Measurements from ENCODE around the gene DZIP1. TPM values are rescaled to one million over a fixed set of nuclear protein-coding genes. Genes with fewer than 3 reads are reported as not detected.

The DZIP1 gene
- total and polyA plus RNA-seq, 10 donors = 2.9 to 8.5 (median 5.2) TPM

DNA sequence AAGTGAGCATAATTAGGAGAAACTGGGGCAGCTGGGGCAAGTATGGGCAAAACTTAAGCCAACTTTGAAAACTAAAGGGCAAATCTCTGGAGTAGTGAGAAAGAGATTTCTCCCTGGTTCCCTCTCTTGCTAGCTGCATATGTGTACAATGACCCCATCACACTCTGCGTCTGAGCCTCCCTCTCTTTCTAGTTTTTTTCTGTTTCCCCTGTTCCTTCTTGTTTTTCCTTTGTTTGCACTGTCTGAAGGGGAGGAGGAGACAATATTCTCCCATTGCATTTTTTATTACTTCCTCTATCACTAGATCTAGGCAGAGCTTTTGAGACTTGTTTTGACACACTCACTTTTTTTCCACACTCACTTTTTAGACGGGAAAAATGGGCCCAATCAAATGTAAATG, 103.2 kb downstream of the DZIP1 start:
- intact Hi-C loops (cut with DNase I; ENCODE audit: low total_unique reads) = no loop called here
- Histone ChIP-seq H3K27me3 (replicated peaks in 1 of 7) (peaks cover 0 to 16% (median 0%) of the 10 kb centered on the region in 7 donors), H3K4me3 (no peak overlapping the region), H3K36me3 (no peaks in the 10 kb centered on the region), H3K9me3 (no peaks in the 10 kb centered on the region), H3K4me1 (no peaks in the 10 kb centered on the region), H3K27ac (no peak overlapping the region)
- TF ChIP-seq, protein P1, sequence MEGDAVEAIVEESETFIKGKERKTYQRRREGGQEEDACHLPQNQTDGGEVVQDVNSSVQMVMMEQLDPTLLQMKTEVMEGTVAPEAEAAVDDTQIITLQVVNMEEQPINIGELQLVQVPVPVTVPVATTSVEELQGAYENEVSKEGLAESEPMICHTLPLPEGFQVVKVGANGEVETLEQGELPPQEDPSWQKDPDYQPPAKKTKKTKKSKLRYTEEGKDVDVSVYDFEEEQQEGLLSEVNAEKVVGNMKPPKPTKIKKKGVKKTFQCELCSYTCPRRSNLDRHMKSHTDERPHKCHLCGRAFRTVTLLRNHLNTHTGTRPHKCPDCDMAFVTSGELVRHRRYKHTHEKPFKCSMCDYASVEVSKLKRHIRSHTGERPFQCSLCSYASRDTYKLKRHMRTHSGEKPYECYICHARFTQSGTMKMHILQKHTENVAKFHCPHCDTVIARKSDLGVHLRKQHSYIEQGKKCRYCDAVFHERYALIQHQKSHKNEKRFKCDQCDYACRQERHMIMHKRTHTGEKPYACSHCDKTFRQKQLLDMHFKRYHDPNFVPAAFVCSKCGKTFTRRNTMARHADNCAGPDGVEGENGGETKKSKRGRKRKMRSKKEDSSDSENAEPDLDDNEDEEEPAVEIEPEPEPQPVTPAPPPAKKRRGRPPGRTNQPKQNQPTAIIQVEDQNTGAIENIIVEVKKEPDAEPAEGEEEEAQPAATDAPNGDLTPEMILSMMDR (IDR thresholded peaks at IDR 0.05 in 8 of 11, conservative IDR thresholded peaks at IDR 0.05 in 3 of 11) = no peak
- TF ChIP-seq POLR2AphosphoS5 (IDR thresholded peaks at IDR 0.05) = no peak
- TF ChIP-seq POLR2A (IDR thresholded peaks at IDR 0.05) = no peak
- WGBS, 5 donors = 29 to 53% (median 37%) methylated on average over 2 of the region's 2 CpGs
- DNase-seq = no peak

DNA sequence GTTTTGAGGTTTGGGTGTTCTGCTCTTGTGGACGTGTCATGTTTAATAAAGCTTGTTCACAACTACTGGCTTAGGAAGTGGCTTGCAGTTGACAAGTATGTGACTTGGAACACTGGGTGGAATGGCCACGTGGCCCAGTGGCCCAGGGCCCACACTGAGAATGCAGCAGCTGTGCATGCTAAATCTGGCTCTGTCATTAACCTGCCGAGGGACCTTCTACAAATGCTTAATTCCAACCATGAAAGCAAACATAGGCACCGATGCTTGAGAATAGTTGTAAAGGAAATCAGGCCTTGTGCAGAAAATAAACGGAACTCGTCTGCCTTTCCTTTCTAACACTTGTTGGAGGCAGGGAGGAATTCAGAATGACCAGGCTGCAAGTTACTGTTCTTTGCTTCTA, 103.6 kb downstream of the DZIP1 start:
- Histone ChIP-seq H3K27me3 (replicated peaks in 1 of 7) (peaks cover 0 to 15% (median 0%) of the 10 kb centered on the region in 7 donors), H3K4me1 (no peaks in the 10 kb centered on the region), H3K4me3 (no peak overlapping the region), H3K9me3 (no peaks in the 10 kb centered on the region), H3K27ac (no peak overlapping the region), H3K36me3 (no peaks in the 10 kb centered on the region)
- TF ChIP-seq POLR2A (IDR thresholded peaks at IDR 0.05) = no peak
- TF ChIP-seq POLR2AphosphoS5 (IDR thresholded peaks at IDR 0.05) = no peak
- TF ChIP-seq, protein P1 (IDR thresholded peaks at IDR 0.05 in 8 of 11, conservative IDR thresholded peaks at IDR 0.05 in 3 of 11) = no peak
- DNase-seq = no peak
- WGBS, 5 donors = 31 to 47% (median 35%) methylated on average over 6 of the region's 6 CpGs
- intact Hi-C loops (cut with DNase I; ENCODE audit: low total_unique reads) = no loop called here

DNA sequence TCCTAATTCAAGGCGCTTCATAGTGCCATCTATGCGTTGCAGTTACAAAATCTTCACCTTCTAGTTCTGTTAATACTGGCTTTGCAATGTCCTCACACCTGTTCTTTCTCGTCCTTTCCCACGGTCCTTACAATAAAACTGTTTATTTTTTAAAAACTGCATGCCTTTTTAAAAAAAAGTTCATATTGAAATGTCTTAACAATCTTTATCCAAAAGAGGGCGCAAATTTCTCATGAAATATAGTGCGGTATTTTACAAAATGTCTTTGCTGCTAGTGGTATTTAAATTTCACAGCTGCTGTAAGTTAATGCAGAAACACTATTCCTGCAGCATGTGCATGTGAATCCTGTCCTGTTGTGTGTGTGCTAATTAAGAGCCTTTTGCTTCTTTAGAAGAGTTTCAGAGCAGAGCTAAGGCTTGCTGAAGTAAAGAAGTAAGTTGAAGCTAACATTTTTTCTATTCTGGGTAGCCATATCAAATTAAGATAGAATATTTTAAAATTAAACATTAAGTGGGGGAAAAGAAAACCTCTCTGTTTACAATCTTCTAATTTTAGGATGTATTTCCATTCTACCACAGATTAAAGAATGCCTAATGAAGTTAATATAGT, 107.8 kb downstream of the DZIP1 start:
- no peaks in the 10 kb centered on the region for H3K9me3 ChIP-seq
- no peak overlapping the region for H3K27ac ChIP-seq
- no peak for DNase-seq
- 13 to 23% (median 21%) methylated on average over 6 of the region's 6 CpGs for WGBS, 5 donors
- no peak for TF ChIP-seq POLR2AphosphoS5 (IDR thresholded peaks at IDR 0.05)
- TF ChIP-seq, protein P1 (IDR thresholded peaks at IDR 0.05 in 8 of 11, conservative IDR thresholded peaks at IDR 0.05 in 3 of 11) = peak in 4 of 11 experiments; percentile 26 to 37 (median 32)
- peaks cover 0 to 20% (median 0%) of the 10 kb centered on the region in 7 donors for H3K27me3 ChIP-seq (replicated peaks in 1 of 7)
- H3K36me3 ChIP-seq = no peaks in the 10 kb centered on the region
- no peaks in the 10 kb centered on the region for H3K4me1 ChIP-seq
- no peak overlapping the region for H3K4me3 ChIP-seq
- intact Hi-C loops (cut with DNase I; ENCODE audit: low total_unique reads) = loop anchor here (10.0 kb wide), 1 partner anchor 298 kb away; no protein-coding TSS in a partner anchor

- intact Hi-C loops (cut with DNase I; ENCODE audit: low total_unique reads) = loop anchor here (10.0 kb wide), 1 partner anchor 300 kb away; no protein-coding TSS in a partner anchor
- TF ChIP-seq, protein P1 (IDR thresholded peaks at IDR 0.05 in 8 of 11, conservative IDR thresholded peaks at IDR 0.05 in 3 of 11) = no peak
- no peak for TF ChIP-seq POLR2A (IDR thresholded peaks at IDR 0.05)
- TF ChIP-seq POLR2AphosphoS5 (IDR thresholded peaks at IDR 0.05) = no peak
- 70 to 93% (median 79%) methylated on average over 3 of the region's 3 CpGs for WGBS, 5 donors
- Histone ChIP-seq H3K27ac (no peak overlapping the region), H3K4me3 (no peak overlapping the region), H3K36me3 (no peaks in the 10 kb centered on the region), H3K27me3 (replicated peaks in 1 of 7) (peaks cover 0 to 28% (median 0%) of the 10 kb centered on the region in 7 donors), H3K4me1 (no peaks in the 10 kb centered on the region), H3K9me3 (no peaks in the 10 kb centered on the region)
- no peak for DNase-seq
These were observed 109.3 kb downstream of the DZIP1 start for GRCh38 chr13:95535243-95535642.
